NCI-H2196 (cell line): ENCODE measurements around the gene ALOX12.

Source experiments
- DNase-seq: peaks from one replicate; lab custom pipeline; 2025; ENCODE audit not compliant: unreplicated experiment; lab: John Stamatoyannopoulos, UW

The ALOX12 gene

GRCh38 chr17:7021993-7022778 lies 26.3 kb downstream of the ALOX12 start:
- peak; percentile 75 for DNase-seq

GRCh38 chr17:7022781-7023571 lies 27.1 kb downstream of the ALOX12 start, which contains the start of gene BCL6B:
TSS of gene BCL6B (plus strand) at chr17:7023050. CDS start at chr17:7023672, 622 bp downstream.
- no peak for DNase-seq

- no peak for DNase-seq
Observed at GRCh38 chr17:7023576-7024401, 27.9 kb downstream of the ALOX12 start.

- DNase-seq, result no peak
Observed at GRCh38 chr17:7024402-7024785, 28.5 kb downstream of the ALOX12 start.

- DNase-seq, result no peak
Observed at GRCh38 chr17:7025245-7025644, 29.4 kb downstream of the ALOX12 start.

GRCh38 chr17:7026471-7027115 lies 30.7 kb downstream of the ALOX12 start:
- DNase-seq, result no peak

- DNase-seq, result no peak
Observed at GRCh38 chr17:7027335-7027734, 31.5 kb downstream of the ALOX12 start.

- DNase-seq, result no peak
Observed at GRCh38 chr17:7029096-7029495, 33.2 kb downstream of the ALOX12 start.

- DNase-seq, result no peak
Observed at GRCh38 chr17:7029659-7030058, 33.8 kb downstream of the ALOX12 start.

- no peak for DNase-seq
Observed at GRCh38 chr17:7034955-7035590, 39.2 kb downstream of the ALOX12 start.

- peak; percentile 88 for DNase-seq
Observed at GRCh38 chr17:7035591-7036368, 39.9 kb downstream of the ALOX12 start, which contains the start of gene SLC16A13. TSS of gene SLC16A13 (plus strand) at chr17:7036015. CDS start at chr17:7036383, 368 bp downstream.

GRCh38 chr17:7038025-7038862 lies 42.4 kb downstream of the ALOX12 start:
- no peak for DNase-seq

- DNase-seq, result no peak
Observed at GRCh38 chr17:7039832-7040231, 44.0 kb downstream of the ALOX12 start.

GRCh38 chr17:7041607-7042500 lies 46.0 kb downstream of the ALOX12 start:
- no peak for DNase-seq

GRCh38 chr17:7042501-7043181 lies 46.8 kb downstream of the ALOX12 start:
- DNase-seq, result no peak

GRCh38 chr17:7043182-7043496 lies 47.3 kb downstream of the ALOX12 start:
- no peak for DNase-seq
